ENCODE results near the gene AWAT2.

DNA sequence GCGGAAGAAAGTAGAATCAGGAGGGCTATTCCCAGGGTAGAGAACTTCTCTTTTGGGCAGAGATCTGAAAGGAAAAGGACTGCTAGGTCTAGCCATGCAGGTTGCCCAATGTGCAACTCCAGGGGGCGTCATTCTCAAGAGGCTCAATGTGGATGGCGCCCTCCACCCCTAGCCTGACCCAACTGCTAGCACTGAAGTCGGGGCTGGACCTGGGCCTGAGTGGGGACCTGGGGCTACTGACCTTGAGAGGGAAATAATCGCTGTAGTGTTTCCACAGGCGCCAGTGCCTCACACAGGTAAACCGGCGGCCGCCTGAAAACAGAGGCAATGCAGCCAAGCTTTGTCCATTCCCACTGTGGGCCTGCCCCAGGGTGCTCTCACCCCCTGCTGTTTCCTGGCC lies 6.1 kb downstream of the AWAT2 start:
- TF ChIP-seq EZH2 (IDR thresholded peaks at IDR 0.05), result no peak
- TF ChIP-seq POLR2AphosphoS5 (IDR thresholded peaks at IDR 0.05; ENCODE audit: borderline replicate concordance, low read depth, low read length), result no peak
- no peak for TF ChIP-seq FOXP2 (optimal IDR thresholded peaks at IDR 0.05; ENCODE audit: control extremely low read depth, extremely low read length, insufficient read depth)
